HepG2 (cell line): ENCODE results near the gene NAV2. TPM values are rescaled to one million over a fixed set of nuclear protein-coding genes. Genes with fewer than 3 reads are reported as not detected.

ENCODE experiments used
- ATAC-seq: fragments of 200-7000 bp; cut with Tn5 transposase; 3 replicates; pipeline ENCODE4 v1.9.1; 2020; ENCODE audit warnings: mild to moderate bottlenecking, moderate library complexity
- BruUV-seq: library from RNA; stranded (reverse); fragments of 400-500 nt; replicated peaks from 2 replicates; lab custom pipeline; 2021; lab: Mats Ljungman, UMichigan
- CTCF ChIA-PET: fragments of 300-600 bp; formaldehyde crosslinking; extraction: SDS; loops from one replicate; lab custom pipeline; 2021; ENCODE audit warnings: low total read pairs, inconsistent platforms, low intra/inter-chr PET ratio; lab: Yijun Ruan, JAX
- POLR2A ChIA-PET: fragments of 350-600 bp; sonication (Branson Sonifier 250); formaldehyde crosslinking; loops from one replicate; lab custom pipeline; 2020; ENCODE audit warnings: antibody characterized with exemption, inconsistent platforms; lab: Yijun Ruan, JAX
- DNase-seq: peaks from one replicate; pipeline ENCODE4 v3.0.0-alpha.2; 2015; ENCODE audit warnings: low spot score
- FAIRE-seq: peaks from 3 replicates; lab custom pipeline; 2011; peaks lifted over from hg19 to GRCh38; lab: Jason Lieb, UNC
- H2AFZ ChIP-seq: one replicate; pipeline ENCODE4 v1.6.1; 2011; ENCODE audit warnings: low read length, inconsistent platforms
- H3K27ac ChIP-seq: fragments of 300-600 bp; 3 replicates; pipeline ENCODE4 v1.8.0; 2011; ENCODE audit warnings: mixed run types, mild to moderate bottlenecking, mixed read lengths, low read length, inconsistent platforms; ENCODE audit not compliant: insufficient read depth; ENCODE audit errors: extremely low read length
- H3K27me3 ChIP-seq, 2 experiments: fragments of 200-600 bp in 1 of 2; 2 replicates in 1 of 2; 3 replicates in 1 of 2; pipeline versions ENCODE4 v1.6.0 to v1.8.0; 2011; ENCODE audit warnings: low read length in 2 of 2, mild to moderate bottlenecking in 2 of 2, moderate library complexity in 2 of 2, inconsistent platforms in 1 of 2; ENCODE audit not compliant: insufficient read depth in 2 of 2, control insufficient read depth in 1 of 2
- H3K36me3 ChIP-seq, 2 experiments: fragments of 200-600 bp in 1 of 2; replicated peaks in 1 of 2; 2 replicates in 1 of 2; 3 replicates in 1 of 2; pipeline versions ENCODE4 v1.5.1 to v1.8.0; 2011; ENCODE audit warnings: low read length in 2 of 2, inconsistent platforms in 1 of 2; ENCODE audit not compliant: insufficient read depth in 2 of 2, control insufficient read depth in 1 of 2
- H3K4me1 ChIP-seq: 2 replicates; pipeline ENCODE4 v1.5.1; 2012; ENCODE audit warnings: low read length, inconsistent platforms; ENCODE audit not compliant: insufficient read depth
- H3K4me2 ChIP-seq: 2 replicates; pipeline ENCODE4 v1.6.0; 2011; ENCODE audit warnings: low read depth, low read length, inconsistent platforms
- H3K4me3 ChIP-seq, 3 experiments: fragments of 200-600 bp in 1 of 3; sonication (generic), shearing (Covaris generic) in 1 of 3; replicated peaks in 1 of 3; 2 replicates each; pipeline ENCODE4 v1.5.1; 2011 to 2016; ENCODE audit warnings: low read length in 3 of 3, inconsistent platforms in 2 of 3, low read depth in 2 of 3, mild to moderate bottlenecking in 2 of 3, control low read depth in 1 of 3, mixed read lengths in 1 of 3; ENCODE audit not compliant: insufficient read depth in 1 of 3
- H3K79me2 ChIP-seq: one replicate; pipeline ENCODE4 v1.6.1; 2011; ENCODE audit warnings: low read length, inconsistent platforms; ENCODE audit not compliant: insufficient read depth
- H3K9ac ChIP-seq: 2 replicates; pipeline ENCODE4 v1.6.0; 2011; ENCODE audit warnings: mild to moderate bottlenecking, low read depth, low read length, inconsistent platforms; ENCODE audit not compliant: insufficient read depth
- H3K9me3 ChIP-seq: 2 replicates; pipeline ENCODE4 v1.5.1; 2012; ENCODE audit warnings: mild to moderate bottlenecking, low read length
- H4K20me1 ChIP-seq: 2 replicates; pipeline ENCODE4 v1.6.0; 2011; ENCODE audit warnings: inconsistent platforms, mild to moderate bottlenecking, low read length, moderate library complexity; ENCODE audit not compliant: insufficient read depth
- AKAP8 ChIP-seq: sonication (generic); formaldehyde crosslinking; IDR thresholded peaks from 2 replicates; pipeline ENCODE4 v1.5.1; 2020; ENCODE audit warnings: mild to moderate bottlenecking, missing genetic modification reagents
- ARHGAP35 ChIP-seq: sonication (generic); formaldehyde crosslinking; IDR thresholded peaks from 2 replicates; pipeline ENCODE4 v1.9.0; 2022; ENCODE audit warnings: mild to moderate bottlenecking, inconsistent platforms, moderate library complexity, missing genetic modification reagents, borderline replicate concordance
- NR3C1 ChIP-seq: sonication (generic); formaldehyde crosslinking; IDR thresholded peaks from 2 replicates; pipeline ENCODE4 v1.4.0; 2020; ENCODE audit warnings: missing genetic modification reagents
- PHB2 ChIP-seq: fragments of 450-650 bp; IDR thresholded peaks from 2 replicates; pipeline ENCODE4 v1.6.1; 2018; ENCODE audit not compliant: partially characterized antibody
- TEF ChIP-seq: sonication (generic); formaldehyde crosslinking; IDR thresholded peaks from 2 replicates; pipeline ENCODE4 v1.5.0; 2020; ENCODE audit warnings: missing genetic modification reagents
- WIZ ChIP-seq: sonication (generic); formaldehyde crosslinking; IDR thresholded peaks from 2 replicates; pipeline ENCODE4 v1.5.1; 2020; ENCODE audit warnings: mild to moderate bottlenecking, missing genetic modification reagents
- ZBTB39 ChIP-seq: sonication (generic); formaldehyde crosslinking; IDR thresholded peaks from 2 replicates; pipeline ENCODE4 v1.5.0; 2020; ENCODE audit warnings: missing genetic modification reagents
- ZSCAN29 ChIP-seq: sonication (generic); formaldehyde crosslinking; conservative IDR thresholded peaks from 2 replicates; pipeline ENCODE4 v1.4.0; 2020; ENCODE audit warnings: mild to moderate bottlenecking, missing genetic modification reagents
- WGBS: methylation state at CpG from one replicate; pipeline ENCODE4 v1.1.6; 2017; ENCODE audit warnings: low lambda C conversion rate; 5-methylcytosine and 5-hydroxymethylcytosine counted together
- in situ Hi-C: cut with HindIII; loops from 2 replicates; pipeline ENCODE4 v1.10.0; 2017; ENCODE audit warnings: low pct_unique_long_range_greater_than_20kb; ENCODE audit not compliant: extremely low pct_ligation_motif_present
- intact Hi-C: fragments of 100-400 bp; cut with micrococcal nuclease; formaldehyde crosslinking; loops from one replicate; pipeline ENCODE4 v1.10.0; 2022; ENCODE audit not compliant: unreplicated experiment
- polyA plus RNA-seq, 8 experiments: library from polyadenylated mRNA; depleted of rRNA in 3 of 8; stranded (reverse) in 7 of 8; unstranded in 1 of 8; fragments of >200 nt; fragmentation: Illumina TruSeq in 4 of 8; extraction: Trizol in 4 of 8; gene quantifications; 2 replicates each; pipeline versions ENCODE4 v1.2.1 to v1.2.3, GENCODE V29; 2011 to 2016; ENCODE audit warnings: low read depth in 4 of 8, missing spikeins in 1 of 8, mixed read lengths in 1 of 8; ENCODE audit not compliant: insufficient read depth in 1 of 8
- total RNA-seq, 5 experiments: library from RNA; depleted of rRNA; stranded (reverse); fragments of >200 nt; fragmentation: Illumina TruSeq; extraction: Trizol; gene quantifications; 2 replicates each; pipeline ENCODE4 v1.2.3, GENCODE V29; 2016; ENCODE audit warnings: low read depth in 1 of 5
- TF ChIP-seq, protein P1 (sequence below): sonication (generic); formaldehyde crosslinking; IDR thresholded peaks from 2 replicates; pipeline ENCODE4 v1.4.0; 2020; ENCODE audit warnings: mild to moderate bottlenecking, missing genetic modification reagents

NAV2 gene
- total and polyA plus RNA-seq, 2 of the 13 experiments (the other 11 are each of a cell fraction or from before 2014, with no cell fraction given), result 9.3 to 34.6 TPM

DNA sequence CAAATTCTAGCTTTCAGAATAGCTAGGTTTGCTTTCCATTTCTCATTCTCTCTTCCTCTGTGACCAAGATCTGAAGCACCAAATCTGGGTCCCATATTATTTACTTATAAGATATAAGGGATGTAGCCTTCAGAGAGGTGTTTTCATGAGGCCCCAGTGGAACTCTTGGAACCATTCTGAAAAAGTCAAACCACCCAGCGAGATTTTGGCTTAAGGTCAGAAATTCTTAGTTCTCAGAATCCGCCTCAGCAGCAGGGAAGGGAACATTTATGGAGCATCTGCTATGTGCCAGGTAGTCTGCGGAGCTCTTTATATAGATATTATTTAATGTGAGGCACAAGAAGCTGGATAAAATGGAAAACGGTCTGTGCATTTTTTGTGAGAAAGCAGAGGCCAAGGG is 6.3 kb downstream of the NAV2 start:
- Histone ChIP-seq H3K4me1 (no peaks in the 10 kb centered on the region), H3K27me3 (peaks cover 0 to 21% of the 10 kb centered on the region in 2 experiments; a peak in 3 of 5 replicates), H3K4me3 (no peak overlapping the region), H3K4me2 (no peak overlapping the region), H4K20me1 (no peaks in the 10 kb centered on the region), H2AFZ (no peak overlapping the region), H3K9ac (no peak overlapping the region), H3K36me3 (no peaks in the 10 kb centered on the region), H3K9me3 (no peaks in the 10 kb centered on the region)
- no TSS peak for BruUV-seq
- FAIRE-seq (no peak), DNase-seq (no peak), ATAC-seq (no peak)
- ChIA-PET CTCF (no interaction called here), POLR2A (no interaction called here)
- in situ Hi-C loops, result no loop called here
- intact Hi-C loops, result no loop called here
- TF ChIP-seq AKAP8 (CRISPR knock-in tag), result no peak
- no peak for TF ChIP-seq PHB2
- no peak for TF ChIP-seq TEF
- TF ChIP-seq NR3C1 (CRISPR knock-in tag), result no peak
- TF ChIP-seq ZBTB39 (CRISPR knock-in tag), result no peak
- no peak for TF ChIP-seq ZSCAN29
- no peak for TF ChIP-seq WIZ (CRISPR knock-in tag)
- no peak for TF ChIP-seq ARHGAP35 (CRISPR knock-in tag)
- TF ChIP-seq, protein P1, sequence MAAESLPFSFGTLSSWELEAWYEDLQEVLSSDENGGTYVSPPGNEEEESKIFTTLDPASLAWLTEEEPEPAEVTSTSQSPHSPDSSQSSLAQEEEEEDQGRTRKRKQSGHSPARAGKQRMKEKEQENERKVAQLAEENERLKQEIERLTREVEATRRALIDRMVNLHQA (CRISPR knock-in tag), result no peak
- TF ChIP-seq, all 625 proteins: peak for 0
- Histone ChIP-seq H3K27ac (no peak overlapping the region), H3K79me2 (no peaks in the 10 kb centered on the region)
- 12% methylated on average over 4 of the region's 4 CpGs for WGBS
